Measurements from ENCODE around the gene IPMK. TPM values are rescaled to one million over a fixed set of nuclear protein-coding genes. Genes with fewer than 3 reads are reported as not detected.

The IPMK gene
- total and polyA plus RNA-seq, 12 donors = 0.93 to 5.0 (median 2.6) TPM

DNA sequence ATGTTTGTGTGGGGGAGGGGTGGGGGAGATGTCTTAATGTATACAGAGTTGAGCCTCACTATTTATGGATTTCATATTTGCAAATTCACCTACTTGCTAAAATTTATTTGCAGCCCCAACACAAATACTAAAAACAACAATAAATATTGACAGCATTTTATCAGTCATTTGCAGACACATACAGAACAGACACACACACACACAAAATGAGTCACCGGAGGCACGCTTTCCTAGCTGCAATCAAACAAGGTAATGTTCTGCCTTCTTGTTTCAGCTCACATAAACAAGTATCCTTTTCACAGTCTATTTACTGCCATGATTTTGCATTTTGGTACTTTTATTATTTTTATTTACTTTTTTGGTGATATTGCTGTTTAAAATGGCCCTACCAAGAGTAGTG is 88.5 kb downstream of the IPMK start:
- H3K36me3 ChIP-seq = no peaks in the 10 kb centered on the region
- DNase-seq (no peak), ATAC-seq (no peak)
- WGBS, 2 donors = 94 to 95% methylated on average over 2 of the region's 2 CpGs
- peaks cover 0 to 3% (median 0%) of the 10 kb centered on the region in 7 donors for H3K27me3 ChIP-seq
- H3K4me1 ChIP-seq = no peaks in the 10 kb centered on the region
- H3K9me3 ChIP-seq = no peaks in the 10 kb centered on the region
- intact Hi-C loops (cut with DNase I) = loop anchor here in 6 of 10 donors (2.0 to 10.0 kb wide), 4 partner anchors 112 to 213 kb away; partner anchors contain the start of gene TFAM (in 3 of the 6)
- no peak overlapping the region for H3K27ac ChIP-seq
- no peak for TF ChIP-seq CTCF (IDR thresholded peaks at IDR 0.05)
- H3K4me3 ChIP-seq = no peak overlapping the region

DNA sequence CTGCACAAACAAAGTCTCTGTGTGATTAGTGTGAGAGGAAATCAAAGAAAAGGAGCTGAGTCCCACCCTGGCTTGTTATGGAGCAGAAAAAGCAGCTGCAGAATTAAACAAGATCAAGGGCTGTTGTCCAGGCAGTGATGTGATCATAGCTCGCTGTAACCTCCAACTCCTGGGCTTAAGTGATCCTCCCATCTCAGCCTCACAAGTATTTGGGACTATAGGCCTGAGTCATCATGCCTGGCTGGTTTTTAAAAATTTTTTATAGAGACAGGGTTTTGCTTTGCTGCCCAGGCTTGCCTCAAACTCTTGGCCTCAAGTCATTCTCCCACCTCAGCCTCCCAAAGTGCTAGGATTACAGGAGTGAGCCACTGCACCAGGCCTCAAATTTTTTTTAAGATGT is 88.9 kb downstream of the IPMK start:
- no peak overlapping the region for H3K4me3 ChIP-seq
- no peaks in the 10 kb centered on the region for H3K4me1 ChIP-seq
- no peak overlapping the region for H3K27ac ChIP-seq
- no peak for TF ChIP-seq CTCF (IDR thresholded peaks at IDR 0.05)
- no peaks in the 10 kb centered on the region for H3K9me3 ChIP-seq
- H3K27me3 ChIP-seq = peaks cover 0 to 3% (median 0%) of the 10 kb centered on the region in 7 donors
- WGBS, 2 donors = 79 to 83% methylated on average over 1 of the region's 1 CpG
- DNase-seq (no peak), ATAC-seq (no peak)
- no peaks in the 10 kb centered on the region for H3K36me3 ChIP-seq
- intact Hi-C loops (cut with DNase I) = loop anchor here in 6 of 10 donors (2.0 to 10.0 kb wide), 4 partner anchors 112 to 213 kb away; partner anchors contain the start of gene TFAM (in 3 of the 6)

- WGBS, 2 donors = 17 to 23% methylated on average over 3 of the region's 3 CpGs
- no peak for DNase-seq
- no peaks in the 10 kb centered on the region for H3K4me1 ChIP-seq
- H3K4me3 ChIP-seq = no peak overlapping the region
- no peak overlapping the region for H3K27ac ChIP-seq
- no peak for ATAC-seq
- intact Hi-C loops (cut with DNase I) = loop anchor here in 9 of 10 donors (1.0 to 10.0 kb wide), 6 partner anchors 113 to 215 kb away; partner anchors contain the start of gene TFAM (in 3 of the 9)
- no peaks in the 10 kb centered on the region for H3K9me3 ChIP-seq
- no peaks in the 10 kb centered on the region for H3K36me3 ChIP-seq
- no peaks in the 10 kb centered on the region for H3K27me3 ChIP-seq
- peak; percentile 40 to 77 (median 70) for TF ChIP-seq CTCF (IDR thresholded peaks at IDR 0.05)
Observed at GRCh38 chr10:58177362-58177947, 90.2 kb downstream of the IPMK start.

DNA sequence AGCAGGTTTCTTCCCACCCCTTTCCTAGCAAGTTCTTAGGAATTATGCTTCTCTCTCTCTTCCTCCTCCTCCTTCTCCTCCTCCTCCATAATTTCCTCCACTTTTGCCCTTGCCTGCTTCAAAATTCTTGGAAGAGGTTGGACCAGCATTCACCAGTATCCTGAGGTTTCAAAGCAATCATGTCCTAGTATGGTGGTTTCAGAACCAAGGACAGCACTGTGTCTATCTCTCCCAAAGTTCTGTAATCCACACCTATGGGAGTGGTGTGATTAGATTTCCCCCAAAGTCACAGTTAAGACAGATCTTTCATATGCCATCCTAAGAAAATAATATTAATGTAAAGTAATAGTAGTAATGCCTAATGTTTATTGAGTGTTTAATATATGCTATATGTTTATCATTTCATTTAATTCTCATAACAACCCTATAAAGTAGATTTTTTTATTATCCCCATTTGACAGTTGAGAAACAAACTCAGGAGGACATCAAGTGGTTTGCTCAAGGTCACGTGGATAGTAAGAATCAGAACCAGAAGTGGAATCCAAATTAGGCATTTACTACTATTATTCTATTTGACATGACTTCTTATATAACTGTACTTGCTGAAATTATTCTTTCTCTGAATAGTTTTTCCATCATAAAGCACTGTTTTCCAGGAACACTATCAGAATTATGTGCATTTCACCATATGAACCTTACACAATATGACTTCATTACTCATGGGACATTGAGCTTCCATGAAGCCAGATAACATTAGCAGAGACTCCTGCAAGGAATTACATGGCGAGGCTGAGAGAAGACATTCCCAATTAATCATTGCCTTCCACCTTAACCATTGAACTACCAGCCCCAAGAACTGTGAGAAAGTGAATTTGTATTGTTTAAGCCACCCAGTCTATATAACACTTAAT is 91.4 kb downstream of the IPMK start:
- WGBS, 2 donors = 16 to 21% methylated on average over 2 of the region's 2 CpGs

More for the DNA sequence above, 91.4 kb downstream of the IPMK start:
- Histone ChIP-seq H3K4me1 (no peaks in the 10 kb centered on the region), H3K9me3 (no peaks in the 10 kb centered on the region), H3K36me3 (no peaks in the 10 kb centered on the region), H3K27ac (no peak overlapping the region), H3K4me3 (no peak overlapping the region), H3K27me3 (no peaks in the 10 kb centered on the region)
- intact Hi-C loops (cut with DNase I) = loop anchor here in 9 of 10 donors (2.0 to 10.0 kb wide), 5 partner anchors 115 to 216 kb away; partner anchors contain the start of gene TFAM (in 3 of the 9)
- ATAC-seq (peak in 1 of 8 donors; percentile 35), DNase-seq (no peak)
- no peak for TF ChIP-seq CTCF (IDR thresholded peaks at IDR 0.05)
